HG03280 (cell line): ENCODE results near the gene ART4.

Experiments used
- ATAC-seq: cut with Tn5 transposase; IDR thresholded peaks from one replicate; pipeline ENCODE4 v1.9.1; 2021; ENCODE audit warnings: mild to moderate bottlenecking, moderate library complexity; ENCODE audit not compliant: unreplicated experiment

Gene ART4

DNA sequence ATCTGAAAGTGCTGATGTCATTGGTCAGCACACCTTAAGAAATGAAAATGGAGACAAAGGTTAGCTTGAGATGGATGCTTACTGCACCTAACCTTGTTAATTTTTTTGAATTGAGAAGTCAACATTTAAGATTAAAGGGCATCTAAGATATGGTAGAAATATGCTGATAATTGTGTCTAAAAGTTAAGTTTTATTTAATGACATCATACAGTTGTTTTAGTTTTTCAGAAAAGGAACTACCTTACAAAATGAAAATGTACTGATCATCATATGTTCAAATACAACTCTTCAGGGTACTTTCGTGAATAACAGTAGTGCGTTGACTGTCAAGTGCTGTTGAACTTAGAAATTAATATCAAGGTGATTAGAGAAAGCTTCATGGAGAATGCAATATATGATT, 31.8 kb downstream of the ART4 start:
- no peak for ATAC-seq

DNA sequence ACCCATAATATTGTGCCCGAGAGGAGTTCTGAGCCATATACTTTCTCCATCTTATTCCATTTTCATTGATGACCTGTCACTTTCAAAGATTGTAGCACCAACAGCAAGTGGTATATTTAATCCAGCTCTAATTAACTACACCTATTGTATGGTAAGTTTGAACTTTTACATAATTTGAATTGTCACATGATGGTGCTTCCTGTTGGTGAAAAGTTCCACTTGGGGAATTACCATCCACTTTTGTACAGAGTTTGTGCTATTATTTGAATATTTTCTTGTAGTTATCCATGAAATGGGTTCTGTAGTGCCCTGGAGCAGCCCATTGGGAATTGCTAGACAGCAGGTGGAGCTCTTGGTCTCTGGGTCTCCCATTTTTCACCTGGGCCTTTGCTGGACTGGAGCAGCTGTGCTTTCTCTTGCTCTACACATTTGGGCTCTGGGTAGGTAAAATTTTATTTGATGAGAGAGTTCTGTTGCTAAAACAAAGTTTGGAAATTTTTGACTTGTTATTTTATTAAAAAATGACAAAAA, 32.3 kb downstream of the ART4 start:
- no peak for ATAC-seq

DNA sequence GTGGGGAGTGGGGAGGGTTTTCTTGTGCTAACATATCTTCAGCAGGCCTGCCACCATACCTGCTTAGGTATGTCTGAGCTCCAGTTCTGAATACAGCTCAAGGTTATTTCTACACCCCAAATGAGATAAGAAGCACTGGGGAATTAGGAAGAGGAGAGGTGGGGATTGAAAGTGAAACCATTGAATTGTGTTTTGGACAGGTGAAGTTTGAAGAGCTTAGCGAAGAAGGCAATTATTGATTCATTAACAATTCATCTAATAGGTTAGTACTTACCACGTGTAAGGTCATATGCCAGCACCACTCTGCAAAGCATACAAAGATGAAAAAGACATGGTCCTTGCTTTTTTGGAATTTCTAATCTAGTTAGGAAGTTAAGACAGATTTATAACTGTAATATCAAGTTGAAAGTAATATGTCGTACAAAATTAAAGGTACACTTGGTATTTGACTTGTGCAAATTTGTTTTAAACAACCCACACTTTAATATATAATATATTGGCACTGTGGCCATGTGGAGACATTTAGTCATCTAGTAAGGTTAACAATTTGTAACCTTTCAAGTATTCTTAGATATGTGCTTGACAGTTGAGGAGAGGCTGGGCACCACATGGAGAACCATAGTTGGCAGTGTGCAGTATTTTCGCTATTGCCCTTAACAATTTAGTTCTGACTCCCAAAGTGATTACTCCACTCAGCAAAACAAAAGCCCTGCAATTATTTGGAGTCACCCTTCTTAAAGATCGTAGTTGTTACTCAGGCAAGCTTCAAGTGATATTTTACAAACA, 33.0 kb downstream of the ART4 start:
- ATAC-seq: no peak

DNA sequence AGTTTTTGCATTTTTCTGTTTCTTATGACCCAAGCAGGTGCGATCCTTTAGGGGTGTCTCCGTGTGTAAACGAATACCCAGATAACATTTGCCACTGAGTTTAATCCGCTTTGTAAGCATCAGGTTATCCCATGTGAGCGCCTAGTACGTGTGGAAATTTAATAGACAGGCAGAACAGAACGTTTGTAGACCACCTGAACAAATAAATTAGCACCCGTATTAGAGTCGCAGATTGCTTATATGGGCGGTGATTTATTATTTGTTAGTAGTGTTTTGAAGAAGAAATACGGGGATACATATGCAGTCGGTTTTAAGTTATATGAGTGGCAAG, 39.5 kb downstream of the ART4 start:
- ATAC-seq: peak; percentile 8

DNA sequence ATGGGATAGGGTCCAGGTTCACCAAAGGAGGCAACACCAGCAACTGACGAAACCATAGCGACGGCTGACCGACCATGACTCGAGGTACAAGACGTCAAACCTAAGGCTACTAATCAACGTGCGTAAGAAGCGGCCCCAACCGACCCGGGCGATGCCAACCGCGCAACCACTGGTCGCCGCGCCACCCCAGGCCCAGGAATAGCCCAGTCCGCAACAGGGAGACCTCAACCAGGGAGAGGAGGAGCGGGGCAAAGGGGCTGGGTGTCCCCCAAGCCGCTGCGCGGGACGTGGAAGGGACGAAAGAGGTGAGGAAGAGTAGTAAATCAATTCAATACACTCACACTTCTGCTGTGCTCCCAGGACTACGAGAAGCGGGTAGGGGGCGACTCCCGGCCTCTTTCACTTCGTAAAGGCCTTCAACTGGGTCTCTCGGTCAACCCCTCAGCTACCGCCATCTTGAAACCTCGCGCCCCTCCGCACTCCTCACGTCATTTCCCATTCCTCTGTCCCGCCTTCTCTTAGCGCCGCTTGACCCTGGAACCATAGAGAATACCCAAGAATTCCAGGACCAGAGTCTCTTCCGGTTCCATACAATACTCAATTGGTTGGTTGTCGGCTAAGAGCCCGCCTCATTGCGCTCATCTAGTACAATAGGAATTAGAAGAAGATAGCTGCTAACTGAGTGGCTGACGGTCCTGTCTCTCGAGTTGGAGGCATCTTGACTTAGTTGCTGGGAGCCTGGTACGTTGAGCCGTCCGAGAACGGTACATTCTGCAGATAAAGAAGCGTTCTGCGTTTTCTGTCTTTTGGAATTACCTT, 40.1 kb downstream of the ART4 start, which contains the start of the genes C12orf60 and WBP11:
TSS of gene C12orf60 (plus strand) at position 660 of the 819 bp plus-strand sequence. CDS start 19,266 bp downstream, outside the sequence.
TSS of gene WBP11 (minus strand) at position 468 of the 819 bp plus-strand sequence. CDS start 2,095 bp downstream, outside the sequence.
- peak; percentile 99 for ATAC-seq

DNA sequence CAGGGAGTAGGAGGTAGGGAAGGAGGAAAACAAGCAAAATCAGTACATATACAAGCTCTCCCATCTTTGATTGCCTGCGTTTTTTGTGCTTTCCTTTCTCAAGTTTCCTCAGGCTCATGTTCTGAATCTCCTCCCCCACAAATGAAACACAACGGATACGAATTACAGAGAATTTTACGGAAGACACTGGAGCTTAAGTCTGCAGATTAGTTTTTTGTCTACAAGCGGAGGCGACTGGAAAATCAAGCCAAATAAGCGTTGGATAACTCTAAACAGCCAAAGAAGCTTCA, 40.7 kb downstream of the ART4 start:
- no peak for ATAC-seq

DNA sequence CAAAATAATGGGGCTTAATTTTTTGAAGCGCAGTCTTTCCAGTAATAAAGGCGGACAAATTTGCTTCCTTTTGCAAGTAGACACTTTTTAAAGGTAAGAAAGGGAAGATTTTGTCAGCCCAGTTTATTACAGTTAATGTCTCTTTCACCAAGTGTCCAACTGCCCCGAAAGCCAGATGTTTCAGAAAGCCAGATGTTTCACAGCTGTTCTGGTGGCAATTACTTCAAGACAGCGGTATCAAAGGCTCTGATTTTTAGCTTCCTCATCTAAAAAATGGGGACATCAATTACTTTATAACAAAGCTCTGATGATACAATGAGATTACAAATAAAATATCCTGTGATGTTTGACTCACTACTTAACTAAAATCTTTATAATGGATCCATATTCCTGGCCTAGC, 41.1 kb downstream of the ART4 start:
- no peak for ATAC-seq

DNA sequence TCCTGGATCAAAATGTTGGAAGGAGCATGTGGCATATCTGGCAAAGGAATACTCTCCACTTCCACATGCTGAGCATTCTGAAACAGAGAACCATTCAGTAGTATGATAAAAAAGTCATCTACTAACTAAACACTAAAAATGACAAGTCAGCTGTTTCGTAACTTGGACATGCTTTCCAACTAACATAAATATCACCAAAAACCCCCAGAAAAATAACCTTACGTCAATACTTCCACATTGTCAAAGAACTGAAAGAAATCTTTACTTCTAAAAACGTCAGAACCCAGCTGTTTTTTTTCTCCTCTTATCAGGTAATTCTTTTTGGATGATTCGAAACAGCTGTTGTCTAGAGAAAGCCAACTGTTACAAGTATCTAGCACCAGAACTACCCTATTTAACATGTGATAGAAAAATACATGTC, 48.3 kb downstream of the ART4 start:
- ATAC-seq: no peak

DNA sequence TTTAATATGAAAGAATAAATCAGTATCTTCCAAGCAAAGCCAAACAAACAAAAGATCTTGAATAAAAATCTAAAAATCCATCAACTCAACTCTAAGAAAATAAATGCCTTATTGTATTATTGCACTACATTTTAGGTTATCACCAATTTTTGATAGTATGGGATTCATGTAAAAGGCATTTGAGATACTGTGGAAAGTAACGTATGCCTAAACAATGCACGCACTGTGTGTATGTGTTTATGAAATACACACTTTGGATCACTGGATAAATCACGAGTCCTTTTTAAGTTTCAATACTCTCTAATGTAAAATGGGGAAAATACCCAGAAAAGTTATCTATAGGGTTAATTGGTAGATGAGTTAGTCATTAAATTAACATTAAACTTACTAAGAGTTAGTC, 57.8 kb downstream of the ART4 start:
- ATAC-seq: no peak

DNA sequence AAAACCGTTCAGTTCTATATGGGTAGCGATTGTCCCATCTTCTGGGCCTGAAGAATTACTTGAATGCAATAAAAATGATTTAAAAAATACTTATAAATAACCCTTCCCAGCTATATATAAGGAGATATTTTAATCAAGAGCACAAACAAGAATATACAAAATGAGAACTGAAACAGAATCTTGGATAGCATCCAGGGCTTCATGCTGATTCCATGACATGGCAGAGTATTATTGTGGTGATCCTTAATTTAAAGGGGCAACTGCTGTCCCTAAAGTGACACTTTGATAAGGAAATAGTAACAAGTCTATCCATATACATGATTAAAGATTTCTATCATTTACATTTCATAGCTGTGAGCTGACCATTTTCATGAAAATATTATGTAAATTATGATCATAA, 58.9 kb downstream of the ART4 start:
- ATAC-seq: no peak

DNA sequence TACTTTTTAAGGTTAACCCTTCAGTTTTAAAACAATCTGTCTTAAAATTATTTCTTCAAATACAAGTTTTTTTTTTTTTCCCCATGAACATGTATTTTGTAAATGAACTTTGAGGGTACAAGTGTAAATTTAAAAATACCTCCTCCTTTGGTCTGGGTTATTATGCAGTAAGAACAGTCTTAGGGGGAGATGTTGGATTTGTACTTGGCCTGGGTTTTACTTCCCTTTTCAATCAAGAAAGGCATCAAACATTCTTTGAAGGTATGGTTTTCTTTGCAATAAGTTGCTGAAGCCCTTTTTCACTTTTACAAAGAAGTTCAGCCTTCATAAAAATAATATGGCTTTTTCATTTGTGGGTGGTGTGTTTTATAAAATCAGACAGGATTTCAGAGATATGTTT, 60.6 kb downstream of the ART4 start:
- ATAC-seq: no peak

DNA sequence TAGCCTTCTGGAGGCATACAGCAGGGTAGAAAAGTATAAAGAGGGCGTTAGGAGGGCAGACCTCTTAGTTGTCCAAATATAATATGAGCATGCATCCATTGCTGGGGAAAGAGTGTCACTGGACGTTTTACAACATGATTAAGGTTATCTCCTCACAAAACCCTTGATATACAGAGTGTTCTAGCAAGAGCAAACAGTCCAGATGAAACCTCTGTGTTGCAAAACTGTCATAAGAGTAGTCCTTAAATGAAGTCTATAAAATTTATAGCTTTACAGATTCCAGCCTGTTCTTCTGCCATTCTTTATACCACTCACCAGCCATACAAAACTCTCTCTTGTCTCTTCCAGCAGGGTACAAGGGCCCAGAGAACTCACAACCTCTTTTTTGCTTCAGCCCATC, 61.8 kb downstream of the ART4 start:
- no peak for ATAC-seq

DNA sequence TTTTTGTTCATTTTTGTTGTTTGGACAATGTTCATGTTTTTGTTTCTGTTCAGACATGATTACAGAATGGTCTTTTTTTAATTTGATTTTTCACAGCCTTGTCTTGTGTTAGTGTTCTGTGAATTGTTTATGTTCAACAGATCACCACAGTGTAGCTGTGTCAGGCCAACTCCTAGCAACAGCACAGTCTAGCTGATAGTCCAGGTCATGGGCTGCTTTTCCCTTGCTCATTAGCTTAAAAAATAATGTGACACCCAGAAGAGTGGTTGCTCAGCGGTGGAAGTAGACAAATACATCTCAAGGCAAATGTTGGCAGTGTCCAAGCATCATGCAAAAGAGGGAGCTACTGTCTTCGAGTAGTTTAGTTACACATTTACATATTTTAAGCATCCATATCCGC, 62.5 kb downstream of the ART4 start:
- no peak for ATAC-seq

DNA sequence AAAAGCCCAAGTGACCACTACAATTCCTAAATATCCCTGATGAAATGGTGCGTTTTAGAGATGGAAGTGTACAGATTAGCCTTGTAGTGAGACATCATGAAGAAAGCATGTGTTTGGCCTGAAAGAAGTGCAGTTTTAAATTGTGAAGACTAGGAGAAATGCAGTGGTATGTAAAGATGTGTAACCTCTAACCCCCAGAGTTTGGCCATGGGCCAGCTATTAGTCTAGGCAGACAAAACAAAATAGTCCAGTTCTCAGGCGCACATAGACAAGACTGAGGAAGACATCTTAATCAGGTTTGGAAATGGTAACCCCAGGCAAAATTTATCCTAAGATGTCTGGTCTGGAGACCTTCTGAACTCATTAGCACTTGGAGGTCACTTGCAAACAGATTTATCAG, 63.5 kb downstream of the ART4 start:
- no peak for ATAC-seq

DNA sequence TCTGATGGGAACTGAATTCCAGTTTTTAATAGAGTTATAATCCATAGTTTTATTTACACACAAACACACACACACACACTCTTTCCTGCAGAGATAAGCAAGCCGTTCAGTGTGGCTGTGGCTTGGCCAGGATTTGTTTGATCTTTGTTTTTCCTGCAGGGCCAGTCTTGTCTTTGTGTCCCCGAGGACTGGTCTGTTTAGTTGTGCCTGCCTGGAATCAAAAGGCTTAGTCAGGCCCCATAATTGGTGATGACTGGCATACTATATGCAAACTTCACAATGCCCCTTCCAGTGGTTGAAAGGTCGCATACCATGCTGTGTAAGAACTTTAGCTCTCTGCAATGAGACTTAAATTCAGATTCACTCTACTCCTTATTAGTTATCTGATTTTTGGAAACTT, 66.1 kb downstream of the ART4 start:
- no peak for ATAC-seq

DNA sequence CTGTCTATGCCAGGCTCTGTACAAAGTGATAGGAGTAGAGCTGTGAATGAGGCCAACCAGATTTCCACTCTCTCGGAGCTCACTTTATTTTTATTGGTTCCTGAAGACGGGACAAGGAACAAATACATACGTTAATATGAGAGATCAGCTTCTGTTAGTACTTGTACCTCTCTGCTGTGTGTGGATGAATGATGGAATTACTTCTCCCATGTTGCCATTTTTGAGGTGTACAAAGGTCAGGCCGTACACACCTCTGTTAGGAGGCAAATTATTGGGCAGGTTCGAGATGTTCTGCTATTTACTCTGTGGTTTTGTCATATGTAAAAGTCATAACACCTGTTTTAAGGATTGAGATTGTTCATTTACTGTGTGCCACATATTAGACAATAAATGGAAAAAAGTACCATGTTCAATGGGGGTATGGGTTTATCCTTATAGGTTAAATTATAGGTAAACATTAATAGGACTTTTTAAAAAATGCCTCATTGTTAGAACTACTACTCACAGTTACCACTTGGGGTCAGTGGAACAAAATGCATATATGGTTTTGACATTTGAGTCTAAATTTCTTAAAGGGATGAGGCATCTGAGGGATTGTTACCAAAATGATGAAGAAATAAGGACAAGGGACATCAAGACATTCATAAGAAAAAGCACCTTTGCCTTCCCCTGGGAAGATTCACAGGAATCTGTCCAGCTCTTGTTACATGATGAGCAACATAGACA, 66.9 kb downstream of the ART4 start:
- no peak for ATAC-seq

DNA sequence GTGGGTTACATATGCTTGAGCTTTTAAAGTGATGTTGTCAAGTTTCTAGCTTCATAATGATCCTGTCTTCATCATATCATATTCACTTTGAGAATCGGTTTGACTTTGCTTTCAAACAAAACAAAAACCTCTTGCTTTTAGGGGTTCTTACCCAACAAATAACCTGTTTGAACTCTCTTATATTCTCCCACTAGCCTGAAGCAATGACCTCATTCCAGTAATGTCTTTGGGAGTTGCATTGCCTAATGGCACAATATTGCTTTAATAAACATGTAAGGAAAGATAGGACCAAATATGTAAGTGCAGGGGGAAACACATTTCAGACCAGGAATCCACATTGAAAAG, 67.7 kb downstream of the ART4 start:
- ATAC-seq: no peak
